HK-2 (cell line): ENCODE data around the gene DAZ4.
"Not testable (repeated sequence)": the region's sequence is repeated elsewhere in the genome, so short reads cannot be mapped to it uniquely, and the experiment has no call there.

Experiments used
- DNase-seq: peaks from one replicate; pipeline ENCODE4 v3.0.0-alpha.2; 2018; ENCODE audit not compliant: unreplicated experiment

Gene DAZ4

GRCh38 chrY:24833619-24834018 is at the start of gene DAZ4:
DAZ4 (plus strand) TSS chrY:24833919; CDS start chrY:24834127, 208 bp downstream.
- DNase-seq, result not testable (repeated sequence)

- not testable (repeated sequence) for DNase-seq
Observed at GRCh38 chrY:24813293-24813692, 20.4 kb upstream of the DAZ4 start, which contains the start of gene DAZ3. DAZ3 (minus strand) TSS chrY:24813393; CDS start chrY:24813185, 208 bp downstream.

- DNase-seq, result not testable (repeated sequence)
Observed at GRCh38 chrY:24821836-24822235, 11.9 kb upstream of the DAZ4 start.

- DNase-seq, result not testable (repeated sequence)
Observed at GRCh38 chrY:24824184-24824879, 9.4 kb upstream of the DAZ4 start.

- DNase-seq, result not testable (repeated sequence)
Observed at GRCh38 chrY:24825069-24825468, 8.7 kb upstream of the DAZ4 start.
